HG02884 (cell line): Measurements from ENCODE around the gene PAM16.
"Not testable (repeated sequence)": the region's sequence is repeated elsewhere in the genome, so short reads cannot be mapped to it uniquely, and the experiment has no call there.

ENCODE experiments used
- ATAC-seq: cut with Tn5 transposase; IDR thresholded peaks from one replicate; pipeline ENCODE4 v1.9.1; 2021; ENCODE audit warnings: mild to moderate bottlenecking, moderate library complexity; ENCODE audit not compliant: unreplicated experiment

The PAM16 gene

DNA sequence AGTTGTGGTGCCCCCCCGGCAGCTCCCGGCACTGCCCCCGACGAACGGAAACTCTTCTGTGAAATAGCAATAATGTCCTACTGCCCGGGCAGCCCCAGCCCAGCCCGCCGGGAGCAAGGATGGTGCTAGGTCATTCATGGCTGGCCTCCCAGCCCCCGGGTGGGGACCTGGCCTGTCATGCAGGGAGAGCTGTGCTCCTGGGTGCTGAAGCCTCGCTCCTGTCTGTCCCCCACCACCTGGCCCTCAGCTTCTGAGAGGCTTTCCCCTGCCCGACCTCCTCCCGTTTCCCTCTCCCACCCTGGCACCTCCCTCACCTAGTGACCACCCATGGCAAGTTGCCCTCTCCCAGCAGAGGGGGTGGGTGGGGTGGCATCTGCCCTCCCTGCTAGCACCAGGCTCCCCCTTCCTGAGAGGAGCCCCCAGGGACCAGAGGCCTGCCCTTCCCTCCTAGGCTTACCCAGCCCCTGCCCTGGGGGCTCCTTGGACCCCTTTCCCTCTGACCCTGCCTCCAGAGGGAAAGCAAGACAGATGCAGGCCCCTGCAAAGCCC lies 13.5 kb downstream of the PAM16 start:
- no peak for ATAC-seq

GRCh38 chr16:4336701-4337539 lies 14.2 kb downstream of the PAM16 start:
- ATAC-seq = no peak

GRCh38 chr16:4334724-4335495 lies 16.2 kb downstream of the PAM16 start:
- ATAC-seq = no peak

GRCh38 chr16:4333714-4334113 lies 17.4 kb downstream of the PAM16 start:
- ATAC-seq = not testable (repeated sequence)

GRCh38 chr16:4333308-4333638 lies 17.8 kb downstream of the PAM16 start:
- no peak for ATAC-seq

GRCh38 chr16:4332623-4333307 lies 18.4 kb downstream of the PAM16 start:
- no peak for ATAC-seq

DNA sequence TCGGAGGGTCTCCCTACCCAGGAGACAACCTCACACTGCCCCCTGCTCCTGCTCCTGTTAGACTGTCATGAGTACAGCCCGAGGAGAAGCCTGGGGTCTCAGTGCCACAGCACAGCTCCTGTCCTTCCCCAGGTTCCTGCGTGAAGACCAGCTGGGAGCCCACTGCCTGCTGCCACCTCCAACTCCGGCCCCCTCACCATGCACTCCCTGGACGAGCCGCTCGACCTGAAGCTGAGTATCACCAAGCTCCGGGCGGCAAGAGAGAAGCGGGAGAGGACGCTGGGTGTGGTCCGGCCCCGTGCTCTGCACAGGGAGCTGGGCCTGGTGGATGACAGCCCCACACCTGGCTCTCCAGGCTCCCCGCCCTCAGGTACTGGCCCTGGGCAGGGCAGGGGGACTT lies 19.0 kb downstream of the PAM16 start:
- no peak for ATAC-seq

DNA sequence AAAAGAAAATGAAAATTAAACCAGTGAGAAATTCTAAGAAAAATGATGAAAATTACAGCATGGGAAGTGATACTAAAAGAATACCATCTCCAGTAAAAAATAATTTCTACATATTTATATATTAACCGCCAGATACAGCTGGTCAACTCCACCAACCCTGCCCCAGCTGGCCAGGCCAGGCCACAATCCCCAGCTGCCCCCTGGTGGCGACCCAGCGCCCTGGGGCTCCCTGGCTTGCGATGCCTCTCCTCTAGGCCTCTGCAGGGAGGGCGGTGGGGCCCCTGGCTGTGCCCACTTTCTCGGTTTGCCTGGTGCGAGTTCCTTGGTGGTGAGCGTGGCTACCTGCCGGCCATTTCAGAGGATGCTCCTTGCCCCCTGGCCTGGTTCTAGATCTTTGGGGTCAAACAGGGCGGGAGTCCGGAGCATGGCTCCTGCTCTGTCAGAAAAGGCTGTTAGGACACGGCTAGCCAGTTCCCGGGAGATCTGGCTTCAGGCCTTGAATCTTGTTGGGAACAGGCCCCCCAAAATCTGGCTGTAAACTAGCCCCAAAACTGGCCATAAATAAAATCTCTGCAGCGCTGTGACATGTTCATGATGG lies 20.7 kb downstream of the PAM16 start:
- no peak for ATAC-seq

- no peak for ATAC-seq
Measured at GRCh38 chr16:4328782-4329775, 22.0 kb downstream of the PAM16 start.

- ATAC-seq = no peak
Measured at GRCh38 chr16:4328046-4328781, 22.9 kb downstream of the PAM16 start.

DNA sequence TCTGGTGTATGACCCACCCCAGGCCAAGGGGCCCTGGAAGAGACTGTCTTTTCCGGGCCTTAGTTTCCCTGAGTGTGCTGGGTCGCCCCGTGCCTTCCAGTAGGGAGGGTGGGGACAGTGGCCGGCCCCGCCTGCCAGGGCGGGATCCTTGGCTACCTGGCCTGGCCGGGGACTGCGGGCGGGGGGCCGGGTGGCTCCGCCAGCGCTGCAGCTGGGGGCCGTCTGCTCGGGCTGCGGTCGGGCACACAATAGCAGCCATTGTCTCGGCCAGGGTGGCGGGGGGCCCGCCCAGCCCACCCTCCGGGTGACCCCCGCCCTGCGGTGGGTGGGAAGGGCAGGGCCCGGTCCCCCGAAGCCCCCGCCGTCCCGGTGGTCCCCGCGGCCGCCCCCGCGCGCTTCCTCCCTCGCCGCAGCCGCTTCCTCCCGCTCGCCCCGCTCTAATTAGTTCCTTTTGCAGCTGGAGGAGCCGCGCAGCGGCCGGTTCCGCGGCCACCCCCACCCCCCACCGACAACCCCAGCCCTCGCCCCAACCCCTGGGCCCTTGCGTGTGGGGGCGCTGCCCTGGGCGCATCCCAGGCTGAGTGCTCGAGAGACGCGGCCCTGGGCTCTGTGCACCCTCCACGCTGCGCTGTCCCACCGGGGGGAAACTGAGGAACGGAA lies 23.6 kb downstream of the PAM16 start:
- no peak for ATAC-seq

GRCh38 chr16:4325253-4325758 lies 25.8 kb downstream of the PAM16 start:
- no peak for ATAC-seq

DNA sequence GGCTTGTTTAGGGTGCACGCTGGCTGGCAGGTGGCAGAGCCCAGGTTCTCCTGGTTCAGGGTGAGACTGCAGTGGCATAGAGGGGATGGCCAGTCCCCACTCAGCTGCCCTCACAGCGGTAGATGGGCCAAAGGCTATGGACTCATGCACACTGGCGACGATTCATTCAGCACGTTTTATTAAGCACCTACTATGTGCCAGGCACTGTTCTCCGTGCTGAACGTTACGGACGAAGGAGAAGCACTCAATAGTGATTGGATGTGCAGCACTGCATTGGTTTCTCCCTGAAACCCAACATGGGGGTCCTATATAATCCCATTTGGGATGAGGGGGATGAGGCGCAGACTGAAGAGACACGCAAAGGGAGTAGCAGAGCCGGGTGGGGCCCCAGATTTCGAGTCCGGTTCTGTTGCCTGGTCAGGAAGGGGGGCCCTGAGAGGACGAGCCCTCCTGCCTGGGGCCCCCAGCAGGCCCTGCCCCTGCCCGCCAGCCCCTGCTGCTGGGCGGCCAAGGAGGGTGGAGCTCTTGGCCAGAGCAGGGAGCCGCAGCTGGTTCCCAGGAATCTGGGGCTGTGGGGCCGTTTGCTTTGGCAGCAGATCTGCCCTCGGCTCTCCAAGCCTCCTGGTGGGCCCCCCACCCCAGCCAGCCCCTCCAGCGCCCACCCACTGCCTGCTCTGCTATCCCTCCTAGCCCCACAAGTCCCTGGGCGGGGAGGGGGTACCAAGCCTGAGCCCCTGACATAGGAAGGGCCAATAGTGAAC lies 26.4 kb downstream of the PAM16 start:
- ATAC-seq = no peak

- no peak for ATAC-seq
Measured at GRCh38 chr16:4323845-4324488, 27.2 kb downstream of the PAM16 start.

DNA sequence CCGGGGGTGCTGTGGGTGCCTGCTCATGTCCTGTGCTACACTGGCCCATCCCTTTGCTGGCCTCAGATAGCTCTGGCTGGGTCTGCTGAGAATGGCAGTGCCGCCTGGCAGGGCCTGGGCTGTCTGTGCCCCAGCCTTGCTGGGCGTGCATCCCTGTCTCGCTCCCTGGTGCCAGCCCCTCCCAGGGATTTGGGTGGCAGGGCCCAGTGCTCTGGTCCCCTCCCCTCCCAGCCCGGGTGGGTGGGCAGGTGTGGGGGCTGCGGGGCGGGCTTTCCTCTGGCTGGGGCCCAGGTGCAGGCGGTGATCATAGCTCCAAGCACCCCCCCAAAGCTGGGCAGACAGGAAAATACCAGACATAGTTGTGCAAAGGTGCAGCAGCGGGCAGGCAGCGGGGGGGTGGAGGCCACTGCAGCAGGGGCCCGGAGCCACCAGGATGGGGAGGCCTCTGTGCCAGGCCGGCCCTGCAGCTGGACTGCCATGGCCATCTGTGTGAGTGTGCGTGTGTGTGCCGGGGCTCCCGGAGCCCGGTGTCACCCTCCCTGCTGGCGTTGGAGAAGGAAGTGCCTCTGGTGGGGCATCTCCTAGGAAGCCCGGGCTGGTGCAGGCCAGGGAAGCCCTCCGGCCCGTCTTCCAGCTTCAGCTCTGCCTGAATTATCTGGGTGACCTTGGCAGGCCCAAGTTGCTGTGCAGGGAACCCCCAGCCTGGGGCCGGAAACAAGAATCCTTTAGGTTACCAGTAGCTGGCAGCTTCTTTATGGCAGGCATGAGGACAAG lies 27.9 kb downstream of the PAM16 start:
- ATAC-seq = no peak
